Measurements from ENCODE around the gene IFNLR1.

Gene IFNLR1

GRCh38 chr1:24159366-24159765 lies 27.7 kb downstream of the IFNLR1 start:
- TF ChIP-seq CTCF (IDR thresholded peaks at IDR 0.05), result no peak

GRCh38 chr1:24157918-24158481 lies 29.1 kb downstream of the IFNLR1 start:
- no peak for TF ChIP-seq CTCF (IDR thresholded peaks at IDR 0.05)

- TF ChIP-seq CTCF (IDR thresholded peaks at IDR 0.05), result no peak
These were observed 30.4 kb downstream of the IFNLR1 start for GRCh38 chr1:24156542-24157260.

GRCh38 chr1:24155011-24155782 lies 31.9 kb downstream of the IFNLR1 start:
- no peak for TF ChIP-seq CTCF (IDR thresholded peaks at IDR 0.05)

GRCh38 chr1:24154215-24154614 lies 32.9 kb downstream of the IFNLR1 start:
- TF ChIP-seq CTCF (IDR thresholded peaks at IDR 0.05), result no peak

GRCh38 chr1:24152631-24153494 lies 34.2 kb downstream of the IFNLR1 start:
- no peak for TF ChIP-seq CTCF (IDR thresholded peaks at IDR 0.05)

GRCh38 chr1:24151175-24151533 lies 35.9 kb downstream of the IFNLR1 start:
- no peak for TF ChIP-seq CTCF (IDR thresholded peaks at IDR 0.05)
